ENCODE measurements around the gene PCSK2.

The PCSK2 gene

DNA sequence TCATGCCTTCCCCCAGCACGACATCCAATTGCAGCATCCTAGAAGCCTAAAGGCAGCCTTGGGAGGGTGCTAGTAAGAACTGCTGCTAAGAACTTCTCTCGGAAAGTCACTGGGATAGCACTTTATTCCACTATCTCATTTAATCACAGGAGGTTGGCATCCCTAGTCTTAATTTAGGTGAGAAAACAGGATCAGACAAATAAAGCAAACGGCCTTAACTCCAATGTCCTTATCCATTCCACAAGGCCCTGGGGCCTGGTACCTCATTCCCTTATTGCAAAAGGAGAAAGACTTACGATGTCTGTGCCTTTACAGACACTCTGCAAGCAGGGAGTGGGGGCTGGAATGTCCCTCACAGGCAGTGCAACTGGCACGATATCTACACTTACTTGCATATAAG lies 243.7 kb downstream of the PCSK2 start:
- H3K9me3 ChIP-seq (ENCODE audit: control insufficient read depth, insufficient read depth, low read length) = no peaks in the 10 kb centered on the region
- no peak overlapping the region for H3K4me2 ChIP-seq (ENCODE audit: low read length)
- no peaks in the 10 kb centered on the region for H3F3A ChIP-seq (ENCODE audit: control insufficient read depth, insufficient read depth)
- H3K4me1 ChIP-seq (ENCODE audit: control insufficient read depth, low read length) = no peaks in the 10 kb centered on the region
- H3K27me3 ChIP-seq (ENCODE audit: control insufficient read depth, low read length) = no peaks in the 10 kb centered on the region
- H3K79me2 ChIP-seq (ENCODE audit: control insufficient read depth, low read length) = no peaks in the 10 kb centered on the region
- TF ChIP-seq CTCF (IDR thresholded peaks at IDR 0.05; ENCODE audit: low read depth, low read length, poor library complexity, severe bottlenecking) = no peak
- no peak for TF ChIP-seq EZH2phosphoT487 (IDR thresholded peaks at IDR 0.05; ENCODE audit: borderline replicate concordance, low read length)
- H4K20me1 ChIP-seq (ENCODE audit: control insufficient read depth, insufficient read depth, low read depth, low read length) = no peaks in the 10 kb centered on the region
- no peak overlapping the region for H3K27ac ChIP-seq (ENCODE audit: low read depth, low read length)
- no peaks in the 10 kb centered on the region for H3K9me2 ChIP-seq (replicated peaks; ENCODE audit: control insufficient read depth, low read length)
- no peaks in the 10 kb centered on the region for H3K36me3 ChIP-seq (ENCODE audit: control insufficient read depth, low read length)
- no peak overlapping the region for H3K4me3 ChIP-seq (ENCODE audit: low read length)

- Histone ChIP-seq H3K27me3 (ENCODE audit: control insufficient read depth, low read length) (no peaks in the 10 kb centered on the region), H3K9me3 (ENCODE audit: control insufficient read depth, insufficient read depth, low read length) (no peaks in the 10 kb centered on the region), H3K4me2 (ENCODE audit: low read length) (no peak overlapping the region), H3K79me2 (ENCODE audit: control insufficient read depth, low read length) (no peaks in the 10 kb centered on the region), H3K36me3 (ENCODE audit: control insufficient read depth, low read length) (no peaks in the 10 kb centered on the region), H3K27ac (ENCODE audit: low read depth, low read length) (no peak overlapping the region), H3K9me2 (replicated peaks; ENCODE audit: control insufficient read depth, low read length) (no peaks in the 10 kb centered on the region), H3K4me3 (ENCODE audit: low read length) (no peak overlapping the region), H4K20me1 (ENCODE audit: control insufficient read depth, insufficient read depth, low read depth, low read length) (no peaks in the 10 kb centered on the region), H3K4me1 (ENCODE audit: control insufficient read depth, low read length) (no peaks in the 10 kb centered on the region), H3F3A (ENCODE audit: control insufficient read depth, insufficient read depth) (no peaks in the 10 kb centered on the region)
- TF ChIP-seq EZH2phosphoT487 (IDR thresholded peaks at IDR 0.05; ENCODE audit: borderline replicate concordance, low read length) (no peak), CTCF (IDR thresholded peaks at IDR 0.05; ENCODE audit: low read depth, low read length, poor library complexity, severe bottlenecking) (no peak)
Observed at GRCh38 chr20:17470973-17471372, 244.1 kb downstream of the PCSK2 start.

DNA sequence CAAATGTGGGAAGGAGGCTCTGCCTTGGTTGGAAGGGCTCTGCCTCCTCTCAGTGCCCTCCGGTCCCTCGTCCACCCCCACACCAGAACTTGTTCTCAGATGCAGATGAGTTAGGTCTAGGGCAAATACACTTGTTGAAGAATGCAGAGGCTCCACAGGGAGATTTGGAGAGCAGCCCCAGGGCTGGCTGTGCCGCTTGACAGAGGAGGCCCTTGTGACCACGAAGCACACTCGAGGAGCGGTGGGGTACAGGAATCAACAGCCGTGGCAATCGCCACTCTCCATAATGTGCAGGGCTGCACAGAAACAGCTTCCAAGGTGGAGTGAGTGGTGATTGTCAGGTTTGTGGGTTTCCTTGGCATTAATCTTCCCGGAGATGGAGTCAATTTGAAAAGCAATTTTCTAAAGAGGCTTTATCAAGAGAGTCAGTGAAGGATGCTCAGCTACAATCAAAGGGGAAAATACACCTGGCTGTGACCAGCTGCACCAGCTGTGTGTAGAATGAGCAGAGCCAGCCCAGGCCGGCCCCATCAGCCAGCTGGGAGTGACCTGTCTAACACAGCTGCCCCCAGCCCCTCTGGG lies 244.9 kb downstream of the PCSK2 start:
- Histone ChIP-seq H3K9me3 (ENCODE audit: control insufficient read depth, insufficient read depth, low read length) (no peaks in the 10 kb centered on the region), H3K4me2 (ENCODE audit: low read length) (no peak overlapping the region), H3K9me2 (replicated peaks; ENCODE audit: control insufficient read depth, low read length) (no peaks in the 10 kb centered on the region), H3F3A (ENCODE audit: control insufficient read depth, insufficient read depth) (no peaks in the 10 kb centered on the region), H4K20me1 (ENCODE audit: control insufficient read depth, insufficient read depth, low read depth, low read length) (no peaks in the 10 kb centered on the region), H3K79me2 (ENCODE audit: control insufficient read depth, low read length) (no peaks in the 10 kb centered on the region), H3K36me3 (ENCODE audit: control insufficient read depth, low read length) (no peaks in the 10 kb centered on the region), H3K27ac (ENCODE audit: low read depth, low read length) (no peak overlapping the region), H3K4me3 (ENCODE audit: low read length) (no peak overlapping the region), H3K27me3 (ENCODE audit: control insufficient read depth, low read length) (no peaks in the 10 kb centered on the region), H3K4me1 (ENCODE audit: control insufficient read depth, low read length) (no peaks in the 10 kb centered on the region)
- TF ChIP-seq EZH2phosphoT487 (IDR thresholded peaks at IDR 0.05; ENCODE audit: borderline replicate concordance, low read length) (no peak), CTCF (IDR thresholded peaks at IDR 0.05; ENCODE audit: low read depth, low read length, poor library complexity, severe bottlenecking) (no peak)
